Fibroblast of the aortic adventitia (primary cell): ENCODE results near the gene ATP5F1B. TPM values are rescaled to one million over a fixed set of nuclear protein-coding genes. Genes with fewer than 3 reads are reported as not detected.

ENCODE experiments used
- DNase-seq: peaks from one replicate; pipeline ENCODE4 v3.0.0-alpha.2; 2010; ENCODE audit warnings: low read depth
- H3K4me3 ChIP-seq: 2 replicates; pipeline ENCODE4 v1.5.1; 2011; ENCODE audit warnings: low read depth, mild to moderate bottlenecking, control low read depth, low read length, moderate library complexity
- CTCF ChIP-seq: IDR thresholded peaks from 2 replicates; pipeline ENCODE4 v1.5.1; 2011; ENCODE audit warnings: mild to moderate bottlenecking, low read length, control low read depth, inconsistent platforms; ENCODE audit not compliant: insufficient read depth
- total RNA-seq: library from RNA; depleted of rRNA; stranded (reverse); fragments of >200 nt; gene quantifications from 2 replicates; pipeline ENCODE4 v1.2.3, GENCODE V29; 2012; ENCODE audit warnings: low replicate concordance

The ATP5F1B gene
- total RNA-seq, 1 donor = 385 TPM

GRCh38 chr12:56630180-56630632, 15.6 kb downstream of the ATP5F1B start, which contains the start of gene BAZ2A:
BAZ2A (minus strand) TSS chr12:56630326; CDS start chr12:56617530, 12,796 bp downstream.
- H3K4me3 ChIP-seq = peak within 1 kb of the TSS; percentile 73
- peak; percentile 68 for DNase-seq
- no peak for TF ChIP-seq CTCF

- DNase-seq = peak; percentile 22
- peak overlapping the region; percentile 73 for H3K4me3 ChIP-seq
- TF ChIP-seq CTCF = no peak
These were observed 16.2 kb downstream of the ATP5F1B start for GRCh38 chr12:56629459-56630179.

GRCh38 chr12:56628671-56629458, 16.9 kb downstream of the ATP5F1B start:
- DNase-seq = peak; percentile 67
- peak overlapping the region; percentile 73 for H3K4me3 ChIP-seq
- TF ChIP-seq CTCF = no peak

- no peak for TF ChIP-seq CTCF
- DNase-seq = no peak
- no peak overlapping the region for H3K4me3 ChIP-seq
These were observed 19.1 kb downstream of the ATP5F1B start for GRCh38 chr12:56626701-56627100.

- H3K4me3 ChIP-seq = no peak overlapping the region
- DNase-seq = no peak
- TF ChIP-seq CTCF = no peak
These were observed 23.2 kb downstream of the ATP5F1B start for GRCh38 chr12:56622535-56622934.

- DNase-seq = no peak
- TF ChIP-seq CTCF = no peak
- no peak overlapping the region for H3K4me3 ChIP-seq
These were observed 28.9 kb downstream of the ATP5F1B start for GRCh38 chr12:56616925-56617324.
